B cell (primary cell): ENCODE data around the gene NAP1L5. TPM values are rescaled to one million over a fixed set of nuclear protein-coding genes. Genes with fewer than 3 reads are reported as not detected.
A peak's percentile ranks its signal among the peaks of the same experiment; 100 is the strongest.

Source experiments
- ATAC-seq: fragments of 200-7000 bp; cut with Tn5 transposase; one replicate; pipeline ENCODE4 v1.10.0; 2021; ENCODE audit warnings: low read depth, mild to moderate bottlenecking, moderate number of reproducible peaks, moderate library complexity
- CTCF ChIA-PET: fragments of 350-600 bp; sonication (Branson Sonifier 250); formaldehyde crosslinking; loops from one replicate; lab custom pipeline; 2021; ENCODE audit warnings: antibody characterized with exemption, inconsistent platforms; lab: Charles Lee
- POLR2A ChIA-PET: fragments of 350-600 bp; sonication (Branson Sonifier 250); formaldehyde crosslinking; loops from one replicate; lab custom pipeline; 2021; ENCODE audit warnings: antibody characterized with exemption; lab: Charles Lee
- DNase-seq: peaks from one replicate; pipeline ENCODE4 v3.0.0; 2013
- H2AFZ ChIP-seq: 2 replicates; pipeline ENCODE4 v1.6.1; 2012; ENCODE audit warnings: mild to moderate bottlenecking, low read depth, low read length; ENCODE audit not compliant: insufficient read depth, poor library complexity, severe bottlenecking
- H3K27ac ChIP-seq, 2 donors: 1 replicate in 1 of 2; 2 replicates in 1 of 2; pipeline ENCODE4 v1.5.1; 2012 to 2013; ENCODE audit warnings: low read length in 2 of 2, mild to moderate bottlenecking in 2 of 2, moderate library complexity in 1 of 2
- H3K27me3 ChIP-seq, 4 experiments: fragments of 200-600 bp in 1 of 4; sonication (generic) in 1 of 4; replicated peaks in 1 of 4; 1 replicate in 2 of 4; 2 replicates in 2 of 4; pipeline versions ENCODE4 v1.6.1 to v1.7.0; 2013 to 2016; ENCODE audit warnings: low read length in 3 of 4, mild to moderate bottlenecking in 2 of 4, mixed read lengths in 1 of 4, moderate library complexity in 1 of 4; ENCODE audit not compliant: insufficient read depth in 4 of 4, control insufficient read depth in 3 of 4; ENCODE audit errors: control extremely low read depth in 1 of 4
- H3K36me3 ChIP-seq, 2 experiments: replicated peaks in 1 of 2; 1 replicate in 1 of 2; 2 replicates in 1 of 2; pipeline versions ENCODE4 v1.6.1 to v1.7.1; 2013; ENCODE audit warnings: low read length in 1 of 2; ENCODE audit not compliant: insufficient read depth in 2 of 2, control insufficient read depth in 1 of 2; ENCODE audit errors: control extremely low read depth in 1 of 2, extremely low read depth in 1 of 2
- H3K4me1 ChIP-seq, 2 donors: fragments of 200-600 bp in 1 of 2; sonication (generic) in 1 of 2; 1 replicate in 1 of 2; 2 replicates in 1 of 2; pipeline versions ENCODE4 v1.5.1 to v1.6.1; 2013 to 2017; ENCODE audit warnings: low read length in 2 of 2; ENCODE audit not compliant: control insufficient read depth in 2 of 2, insufficient read depth in 2 of 2
- H3K4me2 ChIP-seq: replicated peaks from 2 replicates; pipeline ENCODE3; 2012; ENCODE audit warnings: mild to moderate bottlenecking, low read depth, low read length; ENCODE audit not compliant: poor library complexity, severe bottlenecking
- H3K4me3 ChIP-seq, 5 experiments: fragments of 200-600 bp in 1 of 5; sonication (generic) in 1 of 5; 1 replicate in 3 of 5; 2 replicates in 2 of 5; pipeline versions ENCODE4 v1.5.1 to v1.7.0; 2011 to 2016; ENCODE audit warnings: low read length in 4 of 5, mild to moderate bottlenecking in 4 of 5, low read depth in 2 of 5, control low read depth in 1 of 5, moderate library complexity in 1 of 5; ENCODE audit not compliant: insufficient read depth in 1 of 5; ENCODE audit errors: control extremely low read depth in 1 of 5, extremely low read depth in 1 of 5
- H3K79me2 ChIP-seq: fragments of 200-600 bp; sonication (generic); one replicate; pipeline ENCODE4 v1.6.0; 2016; ENCODE audit warnings: low read length; ENCODE audit not compliant: control insufficient read depth, insufficient read depth
- H3K9ac ChIP-seq: fragments of 200-600 bp; sonication (generic); 2 replicates; pipeline ENCODE4 v1.6.1; 2017; ENCODE audit warnings: mild to moderate bottlenecking, low read length, moderate library complexity
- H3K9me3 ChIP-seq, 3 donors: one replicate each; pipeline versions ENCODE4 v1.6.1 to v1.7.1; 2013; ENCODE audit warnings: low read length in 2 of 3; ENCODE audit not compliant: control insufficient read depth in 2 of 3, insufficient read depth in 1 of 3; ENCODE audit errors: control extremely low read depth in 1 of 3
- H4K20me1 ChIP-seq: 2 replicates; pipeline ENCODE4 v1.6.0; 2012; ENCODE audit warnings: mild to moderate bottlenecking, low read length; ENCODE audit not compliant: insufficient read depth, control insufficient read depth, poor library complexity, severe bottlenecking
- H3K27ac Mint-ChIP-seq: one replicate; pipeline ENCODE4 v1.8.0; 2021; ENCODE audit warnings: mixed read lengths
- H3K27me3 Mint-ChIP-seq: one replicate; pipeline ENCODE4 v1.8.0; 2021; ENCODE audit warnings: mixed read lengths
- H3K4me1 Mint-ChIP-seq: one replicate; pipeline ENCODE4 v1.8.0; 2021; ENCODE audit warnings: mixed read lengths
- H3K4me3 Mint-ChIP-seq: one replicate; pipeline ENCODE4 v1.8.0; 2021; ENCODE audit warnings: mixed read lengths
- H3K9me3 Mint-ChIP-seq: one replicate; pipeline ENCODE4 v1.8.0; 2022; ENCODE audit warnings: mixed read lengths; ENCODE audit not compliant: insufficient read depth
- EZH2 ChIP-seq: IDR thresholded peaks from 2 replicates; pipeline ENCODE4 v1.6.1; 2012; ENCODE audit warnings: borderline replicate concordance, low read depth, mild to moderate bottlenecking, moderate library complexity, low read length; ENCODE audit not compliant: insufficient read depth, poor library complexity, severe bottlenecking
- WGBS: methylation state at CpG from one replicate; pipeline ENCODE4 v1.1.5; 2013; ENCODE audit warnings: missing lambda C conversion rate; ENCODE audit not compliant: insufficient coverage; 5-methylcytosine and 5-hydroxymethylcytosine counted together
- intact Hi-C: fragments of 100-400 bp; cut with micrococcal nuclease; formaldehyde crosslinking; loops from one replicate; pipeline ENCODE4 v1.10.0; 2022
- polyA plus RNA-seq: library from polyadenylated mRNA; depleted of rRNA; stranded (reverse); fragments of >200 nt; gene quantifications from 2 replicates; pipeline ENCODE4 v1.2.3, GENCODE V29; 2012
- total RNA-seq, 2 donors: library from RNA; stranded (reverse); fragments of 120-200 nt in 1 of 2; gene quantifications; 1 replicate in 1 of 2; 2 replicates in 1 of 2; pipeline versions ENCODE4 v1.2.3 to v1.2.4, GENCODE V29; 2013 to 2022
- TF ChIP-seq, protein P1 (sequence below): fragments of 200-600 bp; IDR thresholded peaks from one replicate; pipeline ENCODE4 v1.8.0; 2022; ENCODE audit warnings: antibody characterized with exemption, mild to moderate bottlenecking

NAP1L5 gene
- total and polyA plus RNA-seq, 2 donors (not counting 1 experiment from before 2014, with no cell fraction given): 1.5 to 1.7 TPM

DNA sequence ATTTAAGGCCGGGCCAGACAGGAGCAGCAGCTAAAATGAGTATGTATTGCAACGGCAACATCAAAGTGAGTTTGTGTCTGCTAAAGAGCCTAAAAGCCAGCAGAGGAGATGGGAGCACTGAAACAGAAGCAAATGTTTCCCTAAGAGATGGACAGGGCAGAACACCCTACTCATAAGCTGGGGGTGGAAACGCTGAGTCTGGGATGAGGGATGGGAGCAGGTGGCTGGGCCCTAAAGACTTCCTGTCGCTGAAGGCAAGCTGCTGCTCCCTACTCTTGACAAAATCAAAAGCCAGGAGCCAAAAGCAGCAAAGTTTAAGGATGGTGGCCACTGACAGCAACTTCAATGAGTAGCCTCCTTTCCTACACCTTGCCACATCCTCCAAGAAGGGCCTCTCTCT, 40.6 kb upstream of the NAP1L5 start:
- peak overlapping the region; percentile 76 for H3K4me2 ChIP-seq
- Mint-ChIP-seq H3K4me1 (peaks cover 18% of the 10 kb centered on the region), H3K27me3 (peaks cover 19% of the 10 kb centered on the region), H3K27ac (no peak overlapping the region), H3K9me3 (no peaks in the 10 kb centered on the region), H3K4me3 (peak overlapping the region; percentile 83)
- ChIA-PET CTCF (no interaction called here), POLR2A (no interaction called here)
- no peaks in the 10 kb centered on the region for H3K79me2 ChIP-seq
- H3K9ac ChIP-seq: peak overlapping the region; percentile 58
- no peaks in the 10 kb centered on the region for H3K36me3 ChIP-seq
- intact Hi-C loops: no loop called here
- H4K20me1 ChIP-seq: no peaks in the 10 kb centered on the region
- TF ChIP-seq EZH2: no peak
- TF ChIP-seq, protein P1, sequence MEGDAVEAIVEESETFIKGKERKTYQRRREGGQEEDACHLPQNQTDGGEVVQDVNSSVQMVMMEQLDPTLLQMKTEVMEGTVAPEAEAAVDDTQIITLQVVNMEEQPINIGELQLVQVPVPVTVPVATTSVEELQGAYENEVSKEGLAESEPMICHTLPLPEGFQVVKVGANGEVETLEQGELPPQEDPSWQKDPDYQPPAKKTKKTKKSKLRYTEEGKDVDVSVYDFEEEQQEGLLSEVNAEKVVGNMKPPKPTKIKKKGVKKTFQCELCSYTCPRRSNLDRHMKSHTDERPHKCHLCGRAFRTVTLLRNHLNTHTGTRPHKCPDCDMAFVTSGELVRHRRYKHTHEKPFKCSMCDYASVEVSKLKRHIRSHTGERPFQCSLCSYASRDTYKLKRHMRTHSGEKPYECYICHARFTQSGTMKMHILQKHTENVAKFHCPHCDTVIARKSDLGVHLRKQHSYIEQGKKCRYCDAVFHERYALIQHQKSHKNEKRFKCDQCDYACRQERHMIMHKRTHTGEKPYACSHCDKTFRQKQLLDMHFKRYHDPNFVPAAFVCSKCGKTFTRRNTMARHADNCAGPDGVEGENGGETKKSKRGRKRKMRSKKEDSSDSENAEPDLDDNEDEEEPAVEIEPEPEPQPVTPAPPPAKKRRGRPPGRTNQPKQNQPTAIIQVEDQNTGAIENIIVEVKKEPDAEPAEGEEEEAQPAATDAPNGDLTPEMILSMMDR: no peak
- peaks cover 16% of the 10 kb centered on the region in 2 donors for H3K4me1 ChIP-seq
- ATAC-seq: no peak
- H3K4me3 ChIP-seq: no peak overlapping the region
- no peaks in the 10 kb centered on the region for H3K9me3 ChIP-seq
- WGBS: 69% methylated on average over 2 of the region's 4 CpGs
- H3K27me3 ChIP-seq: no peaks in the 10 kb centered on the region
- DNase-seq: no peak
- no peak overlapping the region for H3K27ac ChIP-seq
- H2AFZ ChIP-seq: no peak overlapping the region

DNA sequence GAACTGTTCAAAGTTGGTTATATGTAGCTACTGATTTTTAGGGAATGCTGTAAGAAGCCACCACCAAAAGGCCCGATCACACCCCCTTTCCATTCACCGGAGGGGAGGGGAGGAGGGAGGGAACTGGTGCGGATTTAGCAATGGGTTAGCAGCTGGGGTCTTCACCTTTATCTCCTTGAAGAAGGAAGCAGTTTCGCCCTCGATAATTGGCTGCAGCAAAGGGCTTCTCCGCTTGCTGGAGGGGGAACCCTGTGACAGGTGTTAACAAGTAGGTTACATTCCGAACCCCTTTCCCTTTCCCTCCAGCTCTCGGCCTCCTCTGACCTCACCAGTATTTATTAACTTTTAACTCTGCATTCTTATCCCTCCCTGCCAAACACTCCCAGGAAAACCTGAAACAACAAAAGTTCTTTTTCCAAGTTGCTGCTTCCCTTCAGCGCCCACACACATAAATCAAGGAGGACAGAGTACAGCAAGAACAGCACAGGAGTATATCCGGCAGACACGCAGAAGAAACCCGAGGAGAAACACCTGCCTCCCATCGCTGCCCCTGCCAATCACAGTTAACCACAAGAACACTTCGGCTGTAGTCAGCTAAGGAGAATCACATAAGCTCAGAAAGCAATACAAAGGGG, 39.8 kb upstream of the NAP1L5 start:
- no peak overlapping the region for H3K27ac ChIP-seq
- Mint-ChIP-seq H3K27me3 (peaks cover 16% of the 10 kb centered on the region), H3K4me1 (peaks cover 18% of the 10 kb centered on the region), H3K4me3 (peak overlapping the region; percentile 83), H3K27ac (no peak overlapping the region), H3K9me3 (no peaks in the 10 kb centered on the region)
- no peaks in the 10 kb centered on the region for H3K9me3 ChIP-seq
- intact Hi-C loops: no loop called here
- H3K36me3 ChIP-seq: no peaks in the 10 kb centered on the region
- DNase-seq: peak; percentile 60
- CTCF ChIA-PET: interaction anchor here (1.6 kb wide), 1 partner anchor 16 kb away, joined by 3 read pairs; no protein-coding TSS in a partner anchor
- H3K9ac ChIP-seq: peak overlapping the region; percentile 58
- H3K4me2 ChIP-seq: peak overlapping the region; percentile 76
- H3K4me3 ChIP-seq: peak overlapping the region in 3 of 5 experiments; percentile 29 to 54 (median 39)
- H3K27me3 ChIP-seq: no peaks in the 10 kb centered on the region
- no peaks in the 10 kb centered on the region for H3K79me2 ChIP-seq
- peak overlapping the region; percentile 37 for H2AFZ ChIP-seq
- no peak for TF ChIP-seq EZH2
- TF ChIP-seq, protein P1: no peak
- ATAC-seq: peak; percentile 63
- 7% methylated on average over 8 of the region's 14 CpGs for WGBS
- POLR2A ChIA-PET: no interaction called here
- no peaks in the 10 kb centered on the region for H4K20me1 ChIP-seq
- H3K4me1 ChIP-seq: peaks cover 16% of the 10 kb centered on the region in 2 donors
